K562 (cell line): Measurements from ENCODE around the gene CFAP53. TPM values are rescaled to one million over a fixed set of nuclear protein-coding genes. Genes with fewer than 3 reads are reported as not detected.

Experiments used
- ATAC-seq: fragments of 200-7000 bp; cut with Tn5 transposase; 3 replicates; pipeline ENCODE4 v1.9.1; 2020; ENCODE audit warnings: moderate library complexity
- BruUV-seq: library from RNA; stranded (reverse); fragments of 400-500 nt; replicated peaks from 2 replicates; lab custom pipeline; 2021; lab: Mats Ljungman, UMichigan
- CTCF ChIA-PET: fragments of 300-600 bp; formaldehyde crosslinking; extraction: SDS; loops from one replicate; lab custom pipeline; 2021; ENCODE audit warnings: low intra/inter-chr PET ratio; lab: Yijun Ruan, JAX
- POLR2A ChIA-PET: fragments of 300-600, 350-650 bp; sonication (Branson Sonifier 250); formaldehyde crosslinking; extraction: SDS; loops from one replicate; lab custom pipeline; 2021; ENCODE audit warnings: antibody characterized with exemption, inconsistent platforms; lab: Yijun Ruan, JAX
- DNase-seq, 4 experiments: peaks; one replicate each; pipeline versions ENCODE4 v3.0.0 to v3.0.0-alpha.2; 2011 to 2018; ENCODE audit warnings: low spot score in 3 of 4, mixed read lengths in 3 of 4; ENCODE audit errors: extremely low read depth in 1 of 4
- FAIRE-seq: peaks from 2 replicates; lab custom pipeline; 2011; peaks lifted over from hg19 to GRCh38; lab: Jason Lieb, UNC
- H2AFZ ChIP-seq: 2 replicates; pipeline ENCODE4 v1.6.0; 2011; ENCODE audit warnings: low read depth, low read length, control low read depth, inconsistent platforms
- H3K27ac ChIP-seq: fragments of 200-600 bp; 3 replicates; pipeline ENCODE4 v1.8.0; 2011; ENCODE audit warnings: low read depth, mild to moderate bottlenecking, control low read depth, inconsistent platforms, low read length, moderate library complexity, mixed read lengths; ENCODE audit errors: extremely low read depth
- H3K27me3 ChIP-seq, 2 experiments: fragments of 300-600 bp in 1 of 2; 2 replicates in 1 of 2; 3 replicates in 1 of 2; pipeline versions ENCODE4 v1.6.0 to v1.8.0; 2011; ENCODE audit warnings: inconsistent platforms in 2 of 2, low read length in 2 of 2, mild to moderate bottlenecking in 1 of 2, mixed read lengths in 1 of 2, moderate library complexity in 1 of 2; ENCODE audit not compliant: control insufficient read depth in 2 of 2, insufficient read depth in 2 of 2
- H3K36me3 ChIP-seq: fragments of 300-600 bp; 3 replicates; pipeline ENCODE4 v1.8.0; 2011; ENCODE audit warnings: mild to moderate bottlenecking, low read length, inconsistent platforms; ENCODE audit not compliant: control insufficient read depth, insufficient read depth
- H3K4me1 ChIP-seq, 2 experiments: fragments of 200-600 bp in 1 of 2; replicated peaks in 1 of 2; 2 replicates in 1 of 2; 3 replicates in 1 of 2; pipeline versions ENCODE4 v1.5.1 to v1.8.0; 2011; ENCODE audit warnings: inconsistent platforms in 2 of 2, low read length in 2 of 2, mild to moderate bottlenecking in 1 of 2, mixed read lengths in 1 of 2, moderate library complexity in 1 of 2; ENCODE audit not compliant: control insufficient read depth in 2 of 2, insufficient read depth in 2 of 2
- H3K4me2 ChIP-seq: 2 replicates; pipeline ENCODE4 v1.6.1; 2011; ENCODE audit warnings: low read length, control low read depth, inconsistent platforms, mixed read lengths; ENCODE audit not compliant: insufficient read depth
- H3K4me3 ChIP-seq: fragments of 200-600 bp; sonication (generic), shearing (Covaris generic); 2 replicates; pipeline ENCODE4 v1.5.1; 2016; ENCODE audit warnings: control low read depth, inconsistent platforms
- H3K79me2 ChIP-seq: fragments of 200-600 bp; 3 replicates; pipeline ENCODE4 v1.8.0; 2011; ENCODE audit warnings: low read length, inconsistent platforms; ENCODE audit not compliant: control insufficient read depth, insufficient read depth
- H3K9ac ChIP-seq, 2 experiments: 2 replicates each; pipeline versions ENCODE4 v1.6.0 to v1.6.1; 2011; ENCODE audit warnings: low read depth in 2 of 2, low read length in 2 of 2, control low read depth in 1 of 2, inconsistent platforms in 1 of 2, mild to moderate bottlenecking in 1 of 2, mixed read lengths in 1 of 2; ENCODE audit not compliant: insufficient read depth in 1 of 2
- H3K9me1 ChIP-seq: one replicate; pipeline ENCODE4 v1.6.0; 2011; ENCODE audit warnings: inconsistent platforms, mild to moderate bottlenecking, low read length, moderate library complexity; ENCODE audit not compliant: control insufficient read depth, insufficient read depth
- H3K9me3 ChIP-seq: replicated peaks from 2 replicates; pipeline ENCODE4 v1.5.1; 2011; ENCODE audit warnings: low read depth, low read length, inconsistent platforms; ENCODE audit not compliant: control insufficient read depth, insufficient read depth
- H4K20me1 ChIP-seq: replicated peaks from 2 replicates; pipeline ENCODE4 v1.6.1; 2011; ENCODE audit warnings: low read length, inconsistent platforms, mixed read lengths; ENCODE audit not compliant: control insufficient read depth, insufficient read depth
- BCOR ChIP-seq: fragments of 450-650 bp; IDR thresholded peaks from 2 replicates; pipeline ENCODE4 v1.6.1; 2016
- CBX1 ChIP-seq: sonication (generic); IDR thresholded peaks from 2 replicates; pipeline ENCODE4 v1.6.1; 2016; ENCODE audit warnings: antibody characterized with exemption, low read depth, mild to moderate bottlenecking
- CHD2 ChIP-seq: IDR thresholded peaks from 2 replicates; pipeline ENCODE4 v1.6.1; 2011; ENCODE audit warnings: low read depth, low read length
- CSDE1 ChIP-seq, 2 experiments: fragments of 450-650 bp; IDR thresholded peaks; 2 replicates each; pipeline ENCODE4 v1.6.1; 2016; ENCODE audit warnings: mild to moderate bottlenecking in 1 of 2
- GABPA ChIP-seq: fragments of 200-800 bp; sonication (Bioruptor generic); conservative IDR thresholded peaks from 2 replicates; pipeline ENCODE4 v1.6.1; 2016; ENCODE audit warnings: low read depth, missing genetic modification characterization, missing compliant biosample characterization
- MEIS2 ChIP-seq: fragments of 450-650 bp; IDR thresholded peaks from 2 replicates; pipeline ENCODE4 v1.6.1; 2014; ENCODE audit warnings: mild to moderate bottlenecking; ENCODE audit not compliant: partially characterized antibody
- NCOA6 ChIP-seq: fragments of 450-650 bp; IDR thresholded peaks from 2 replicates; pipeline ENCODE4 v1.6.1; 2017; ENCODE audit warnings: mild to moderate bottlenecking
- NR2C2 ChIP-seq, 2 experiments: fragments of 200-800 bp in 1 of 2; sonication (Bioruptor generic) in 1 of 2; sonication (generic) in 1 of 2; formaldehyde crosslinking in 1 of 2; IDR thresholded peaks; 2 replicates each; pipeline versions ENCODE4 v1.6.1 to v1.8.0; 2016 to 2022; ENCODE audit warnings: mild to moderate bottlenecking in 1 of 2, missing compliant biosample characterization in 1 of 2, missing genetic modification characterization in 1 of 2, missing genetic modification reagents in 1 of 2
- PRMT5 ChIP-seq: sonication (generic); formaldehyde crosslinking; IDR thresholded peaks from 2 replicates; pipeline ENCODE4 v1.5.0; 2020; ENCODE audit warnings: missing genetic modification reagents
- SLC30A9 ChIP-seq: fragments of 250-450 bp; sonication (Bioruptor Pico); IDR thresholded peaks from 2 replicates; pipeline ENCODE4 v1.8.0; 2022; ENCODE audit warnings: mild to moderate bottlenecking, moderate library complexity
- SMAD2 ChIP-seq: fragments of 150-350 bp; IDR thresholded peaks from 2 replicates; pipeline ENCODE4 v1.6.1; 2014; ENCODE audit warnings: low read depth, mild to moderate bottlenecking, low read length
- SMC3 ChIP-seq: conservative IDR thresholded peaks from 2 replicates; pipeline ENCODE4 v1.6.1; 2011; ENCODE audit warnings: low read depth, low read length, improper control_type of control experiment; ENCODE audit not compliant: insufficient read depth
- TCF3 ChIP-seq: sonication (generic); formaldehyde crosslinking; IDR thresholded peaks from 2 replicates; pipeline ENCODE4 v1.4.0; 2020; ENCODE audit warnings: mild to moderate bottlenecking, missing genetic modification reagents
- ZFPM2 ChIP-seq: fragments of 250-450 bp; sonication (Bioruptor Pico); IDR thresholded peaks from 2 replicates; pipeline ENCODE4 v1.5.1; 2022; ENCODE audit warnings: mild to moderate bottlenecking
- ZNF143 ChIP-seq: sonication (generic); formaldehyde crosslinking; IDR thresholded peaks from 2 replicates; pipeline ENCODE4 v1.9.0; 2022; ENCODE audit warnings: mild to moderate bottlenecking, missing genetic modification reagents
- ZNF165 ChIP-seq: fragments of 250-450 bp; sonication (Bioruptor Pico); IDR thresholded peaks from 2 replicates; pipeline ENCODE4 v1.4.0; 2020; ENCODE audit warnings: borderline replicate concordance
- ZNF507 ChIP-seq: conservative IDR thresholded peaks from 2 replicates; pipeline ENCODE4 v1.6.1; 2017; ENCODE audit warnings: missing genetic modification characterization, missing compliant biosample characterization
- WGBS: fragments of 100-300 bp; shearing (Covaris generic); methylation state at CpG from one replicate; pipeline ENCODE4 v1.1.6; 2016; ENCODE audit warnings: low coverage, mixed read lengths; ENCODE audit not compliant: insufficient coverage; ENCODE audit errors: missing lambda C conversion rate; 5-methylcytosine and 5-hydroxymethylcytosine counted together
- in situ Hi-C: fragments of 300-500 bp; cut with MboI; formaldehyde crosslinking; loops from 4 replicates; pipeline ENCODE4 v1.15.0; 2018; ENCODE audit warnings: inconsistent platforms, mixed read lengths
- intact Hi-C: fragments of 100-400 bp; cut with micrococcal nuclease; formaldehyde crosslinking; loops from 2 replicates; pipeline ENCODE4 v1.14.2; 2022
- polyA plus RNA-seq, 8 experiments: library from polyadenylated mRNA; depleted of rRNA in 4 of 8; stranded (reverse) in 5 of 8; unstranded in 3 of 8; fragments of >200 nt; fragmentation: Nextera tagmentation in 2 of 8; fragmentation: Illumina TruSeq in 1 of 8; extraction: Ambion mirVana in 2 of 8; extraction: Trizol in 1 of 8; gene quantifications; 2 replicates each; pipeline versions ENCODE4 v1.2.1 to v1.2.3, GENCODE V29; 2011 to 2014; ENCODE audit warnings: inconsistent platforms in 1 of 8, missing spikeins in 1 of 8
- total RNA-seq, 7 experiments: library from RNA; depleted of rRNA in 6 of 7; stranded (reverse); fragments of >200 nt in 6 of 7; fragmentation: Illumina TruSeq in 2 of 7; extraction: Trizol in 2 of 7; gene quantifications; 2 replicates each; pipeline versions ENCODE4 v1.2.1 to v1.2.3, GENCODE V29; 2011 to 2021; ENCODE audit warnings: low replicate concordance in 1 of 7
- TF ChIP-seq, protein P1 (sequence below): fragments of 250-450 bp; sonication (Bioruptor Pico); IDR thresholded peaks from 2 replicates; pipeline ENCODE4 v1.5.0; 2021; ENCODE audit warnings: mild to moderate bottlenecking, borderline replicate concordance
- TF ChIP-seq, protein P2 (sequence below): sonication (generic); formaldehyde crosslinking; IDR thresholded peaks from 2 replicates; pipeline ENCODE4 v1.8.0; 2022; ENCODE audit warnings: mild to moderate bottlenecking, low read depth, missing genetic modification reagents

The CFAP53 gene
- total and polyA plus RNA-seq, 9 of the 15 experiments (the other 6 are each of a cell fraction or from before 2014, with no cell fraction given): 0.21 to 1.9 (median 1.2) TPM

DNA sequence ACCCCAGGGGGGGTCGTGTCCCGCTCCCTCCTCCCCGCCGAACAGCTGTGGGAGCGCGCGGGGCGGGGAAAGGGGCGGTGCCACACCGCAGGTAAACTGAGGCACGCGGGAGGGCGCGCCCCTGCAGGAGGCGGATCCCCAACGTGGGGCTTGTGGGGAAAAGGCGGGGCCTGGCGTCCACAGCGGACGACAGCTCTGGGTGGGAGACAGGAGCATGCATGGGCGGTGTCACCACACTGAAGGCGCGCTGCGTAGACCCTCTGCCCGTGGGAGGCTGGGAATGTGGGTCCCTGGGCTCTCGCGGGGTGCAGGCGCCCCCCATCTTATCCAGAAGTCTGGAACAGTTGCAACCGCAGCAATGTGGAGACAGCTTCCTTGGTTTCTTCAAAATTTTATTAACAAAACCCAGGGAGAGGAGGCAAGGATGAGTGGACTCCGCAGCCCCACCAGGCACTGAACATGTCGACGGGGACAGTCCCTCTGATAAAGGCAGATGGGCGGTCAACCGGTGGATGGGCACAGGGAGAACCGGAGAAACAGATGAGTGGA, 15.8 kb upstream of the CFAP53 start:
- in situ Hi-C loops (no loop called here), intact Hi-C loops (no loop called here)
- peak overlapping the region; percentile 97 for H2AFZ ChIP-seq
- H3K4me2 ChIP-seq: peak overlapping the region; percentile 95
- CTCF ChIA-PET: no interaction called here
- H3K9me1 ChIP-seq: no peaks in the 10 kb centered on the region
- H3K27ac ChIP-seq: peak overlapping the region; percentile 86
- peak overlapping the region; percentile 97 to 99; a peak in 3 of 4 replicates for H3K9ac ChIP-seq
- H3K9me3 ChIP-seq: no peaks in the 10 kb centered on the region
- 31% methylated on average over 9 of the region's 35 CpGs for WGBS
- peaks cover 74% of the 10 kb centered on the region; the same call in 2 of the 3 replicates for H3K36me3 ChIP-seq
- H3K4me3 ChIP-seq: peak overlapping the region; percentile 74
- no TSS peak for BruUV-seq
- FAIRE-seq: no peak
- H3K79me2 ChIP-seq: peaks cover 46% of the 10 kb centered on the region
- peaks cover 7 to 41% of the 10 kb centered on the region in 2 experiments; a peak in 3 of 5 replicates for H3K4me1 ChIP-seq
- POLR2A ChIA-PET: interaction anchor here (0.6 to 2.1 kb wide), 8 partner anchors 8 to 93 kb away, joined by 3 to 7 read pairs (median 4); partner anchors contain the start of genes CFAP53, MYO5B and SKA1
- H4K20me1 ChIP-seq: peaks cover 2% of the 10 kb centered on the region; the same call in 1 of the 2 replicates
- H3K27me3 ChIP-seq: no peaks in the 10 kb centered on the region
- no peak for DNase-seq
- ATAC-seq: no peak
- TF ChIP-seq BCOR (peak; percentile 97), MEIS2 (no peak), GABPA (no peak), ZFPM2 (CRISPR knock-in tag) (no peak), SLC30A9 (CRISPR knock-in tag) (no peak), NCOA6 (no peak), PRMT5 (CRISPR knock-in tag) (no peak), ZNF507 (no peak), CBX1 (peak; percentile 42; the same call in 1 of the 2 replicates), SMC3 (no peak), SMAD2 (no peak), TCF3 (no peak), CHD2 (no peak), NR2C2 (CRISPR knock-in tag; IDR thresholded peaks at IDR 0.05) (no peak), NR2C2 (tag; IDR thresholded peaks at IDR 0.05) (no peak), ZNF143 (CRISPR knock-in tag) (no peak), CSDE1 (IDR thresholded peaks at IDR 0.05) (no peak), ZNF165 (CRISPR knock-in tag) (no peak)
- TF ChIP-seq, protein P1, sequence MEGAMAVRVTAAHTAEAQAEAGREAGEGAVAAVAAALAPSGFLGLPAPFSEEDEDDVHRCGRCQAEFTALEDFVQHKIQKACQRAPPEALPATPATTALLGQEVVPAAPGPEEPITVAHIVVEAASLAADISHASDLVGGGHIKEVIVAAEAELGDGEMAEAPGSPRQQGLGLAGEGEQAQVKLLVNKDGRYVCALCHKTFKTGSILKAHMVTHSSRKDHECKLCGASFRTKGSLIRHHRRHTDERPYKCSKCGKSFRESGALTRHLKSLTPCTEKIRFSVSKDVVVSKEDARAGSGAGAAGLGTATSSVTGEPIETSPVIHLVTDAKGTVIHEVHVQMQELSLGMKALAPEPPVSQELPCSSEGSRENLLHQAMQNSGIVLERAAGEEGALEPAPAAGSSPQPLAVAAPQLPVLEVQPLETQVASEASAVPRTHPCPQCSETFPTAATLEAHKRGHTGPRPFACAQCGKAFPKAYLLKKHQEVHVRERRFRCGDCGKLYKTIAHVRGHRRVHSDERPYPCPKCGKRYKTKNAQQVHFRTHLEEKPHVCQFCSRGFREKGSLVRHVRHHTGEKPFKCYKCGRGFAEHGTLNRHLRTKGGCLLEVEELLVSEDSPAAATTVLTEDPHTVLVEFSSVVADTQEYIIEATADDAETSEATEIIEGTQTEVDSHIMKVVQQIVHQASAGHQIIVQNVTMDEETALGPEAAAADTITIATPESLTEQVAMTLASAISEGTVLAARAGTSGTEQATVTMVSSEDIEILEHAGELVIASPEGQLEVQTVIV (CRISPR knock-in tag): no peak
- TF ChIP-seq, protein P2, sequence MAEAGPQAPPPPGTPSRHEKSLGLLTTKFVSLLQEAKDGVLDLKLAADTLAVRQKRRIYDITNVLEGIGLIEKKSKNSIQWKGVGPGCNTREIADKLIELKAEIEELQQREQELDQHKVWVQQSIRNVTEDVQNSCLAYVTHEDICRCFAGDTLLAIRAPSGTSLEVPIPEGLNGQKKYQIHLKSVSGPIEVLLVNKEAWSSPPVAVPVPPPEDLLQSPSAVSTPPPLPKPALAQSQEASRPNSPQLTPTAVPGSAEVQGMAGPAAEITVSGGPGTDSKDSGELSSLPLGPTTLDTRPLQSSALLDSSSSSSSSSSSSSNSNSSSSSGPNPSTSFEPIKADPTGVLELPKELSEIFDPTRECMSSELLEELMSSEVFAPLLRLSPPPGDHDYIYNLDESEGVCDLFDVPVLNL (CRISPR knock-in tag): no peak
